ENCODE results near the gene VTI1A. TPM values are rescaled to one million over a fixed set of nuclear protein-coding genes. Genes with fewer than 3 reads are reported as not detected.

VTI1A gene
- polyA plus RNA-seq, 1 donor from 2014 or later: 28.7 TPM

- Histone ChIP-seq H3K9me3 (ENCODE audit: low read length) (no peaks in the 10 kb centered on the region), H3K9ac (ENCODE audit: low read length) (no peak overlapping the region), H3K4me2 (ENCODE audit: low read length) (no peak overlapping the region), H3K36me3 (ENCODE audit: insufficient read depth, low read length) (no peaks in the 10 kb centered on the region), H3K9me2 (ENCODE audit: insufficient read depth, low read length) (no peaks in the 10 kb centered on the region), H3K79me2 (replicated peaks; ENCODE audit: insufficient read depth, low read length) (no peaks in the 10 kb centered on the region), H3K27ac (ENCODE audit: low read length) (no peak overlapping the region), H2AFZ (ENCODE audit: low read depth, low read length) (no peak overlapping the region), H3K27me3 (ENCODE audit: insufficient read depth, low read depth, low read length) (no peaks in the 10 kb centered on the region), H3K4me3 (ENCODE audit: low read length) (no peak overlapping the region), H4K20me1 (ENCODE audit: insufficient read depth) (no peaks in the 10 kb centered on the region), H3F3A (ENCODE audit: insufficient read depth, low read length, poor library complexity, severe bottlenecking) (no peaks in the 10 kb centered on the region)
- TF ChIP-seq EZH2 (IDR thresholded peaks at IDR 0.05; ENCODE audit: borderline replicate concordance, insufficient read depth, low read length, poor library complexity, severe bottlenecking) (no peak), REST (IDR thresholded peaks at IDR 0.05; ENCODE audit: borderline replicate concordance) (no peak), MXI1 (conservative IDR thresholded peaks at IDR 0.05; ENCODE audit: poor library complexity, severe bottlenecking) (no peak), TAF1 (IDR thresholded peaks at IDR 0.05; ENCODE audit: low read depth) (no peak), EP300 (conservative IDR thresholded peaks at IDR 0.05; ENCODE audit: poor library complexity, severe bottlenecking) (no peak), RAD21 (conservative IDR thresholded peaks at IDR 0.05) (no peak), POLR2AphosphoS5 (IDR thresholded peaks at IDR 0.05) (no peak), CTCF (IDR thresholded peaks at IDR 0.05; ENCODE audit: poor library complexity, severe bottlenecking) (no peak), SMC3 (conservative IDR thresholded peaks at IDR 0.05; ENCODE audit: poor library complexity) (no peak)
Observed at GRCh38 chr10:112579578-112579977, 132.6 kb downstream of the VTI1A start.

GRCh38 chr10:112580267-112580666, 133.3 kb downstream of the VTI1A start:
- no peaks in the 10 kb centered on the region for H3F3A ChIP-seq (ENCODE audit: insufficient read depth, low read length, poor library complexity, severe bottlenecking)
- no peaks in the 10 kb centered on the region for H3K36me3 ChIP-seq (ENCODE audit: insufficient read depth, low read length)
- no peaks in the 10 kb centered on the region for H3K9me2 ChIP-seq (ENCODE audit: insufficient read depth, low read length)
- no peaks in the 10 kb centered on the region for H3K9me3 ChIP-seq (ENCODE audit: low read length)
- no peaks in the 10 kb centered on the region for H3K27me3 ChIP-seq (ENCODE audit: insufficient read depth, low read depth, low read length)
- TF ChIP-seq CTCF (IDR thresholded peaks at IDR 0.05; ENCODE audit: poor library complexity, severe bottlenecking) (no peak), REST (IDR thresholded peaks at IDR 0.05; ENCODE audit: borderline replicate concordance) (no peak), POLR2AphosphoS5 (IDR thresholded peaks at IDR 0.05) (no peak), EZH2 (IDR thresholded peaks at IDR 0.05; ENCODE audit: borderline replicate concordance, insufficient read depth, low read length, poor library complexity, severe bottlenecking) (no peak), MXI1 (conservative IDR thresholded peaks at IDR 0.05; ENCODE audit: poor library complexity, severe bottlenecking) (no peak), SMC3 (conservative IDR thresholded peaks at IDR 0.05; ENCODE audit: poor library complexity) (no peak), TAF1 (IDR thresholded peaks at IDR 0.05; ENCODE audit: low read depth) (no peak), RAD21 (conservative IDR thresholded peaks at IDR 0.05) (no peak), EP300 (conservative IDR thresholded peaks at IDR 0.05; ENCODE audit: poor library complexity, severe bottlenecking) (no peak)
- H3K79me2 ChIP-seq (replicated peaks; ENCODE audit: insufficient read depth, low read length): no peaks in the 10 kb centered on the region
- no peak overlapping the region for H2AFZ ChIP-seq (ENCODE audit: low read depth, low read length)
- no peak overlapping the region for H3K9ac ChIP-seq (ENCODE audit: low read length)
- no peak overlapping the region for H3K27ac ChIP-seq (ENCODE audit: low read length)
- no peak overlapping the region for H3K4me3 ChIP-seq (ENCODE audit: low read length)
- no peak overlapping the region for H3K4me2 ChIP-seq (ENCODE audit: low read length)
- H4K20me1 ChIP-seq (ENCODE audit: insufficient read depth): no peaks in the 10 kb centered on the region
